H7 (cell line): Measurements from ENCODE around the gene STAT6. TPM values are rescaled to one million over a fixed set of nuclear protein-coding genes. Genes with fewer than 3 reads are reported as not detected.
A peak's percentile ranks its signal among the peaks of the same experiment; 100 is the strongest.

Experiments used
- DNase-seq: peaks from one replicate; pipeline ENCODE4 v3.0.0; 2012
- H3K27me3 ChIP-seq: 2 replicates; pipeline ENCODE4 v1.6.0; 2011; ENCODE audit warnings: mild to moderate bottlenecking, low read length; ENCODE audit not compliant: control insufficient read depth, insufficient read depth
- H3K36me3 ChIP-seq: replicated peaks from 2 replicates; pipeline ENCODE4 v1.5.1; 2011; ENCODE audit warnings: low read length; ENCODE audit not compliant: control insufficient read depth, insufficient read depth
- H3K4me3 ChIP-seq: 2 replicates; pipeline ENCODE4 v1.5.1; 2011; ENCODE audit warnings: low read depth, mild to moderate bottlenecking, control low read depth, low read length, moderate library complexity; ENCODE audit not compliant: insufficient read depth
- total RNA-seq: library from RNA; depleted of rRNA; stranded (reverse); fragments of >200 nt; shearing (Covaris generic); gene quantifications from 2 replicates; pipeline ENCODE4 v1.2.3, GENCODE V29; 2014

The STAT6 gene
- total RNA-seq, 1 experiment from 2014 or later: 51.5 TPM

GRCh38 chr12:57151741-57152630 lies 40.8 kb upstream of the STAT6 start:
- Histone ChIP-seq H3K36me3 (peaks cover 38% of the 10 kb centered on the region), H3K4me3 (no peak overlapping the region), H3K27me3 (no peaks in the 10 kb centered on the region)
- peak; percentile 76 for DNase-seq

- Histone ChIP-seq H3K36me3 (peaks cover 35% of the 10 kb centered on the region), H3K27me3 (no peaks in the 10 kb centered on the region), H3K4me3 (no peak overlapping the region)
- no peak for DNase-seq
Measured at GRCh38 chr12:57150400-57151000, 39.3 kb upstream of the STAT6 start.

GRCh38 chr12:57149245-57149900 lies 38.2 kb upstream of the STAT6 start:
- H3K4me3 ChIP-seq: no peak overlapping the region
- H3K36me3 ChIP-seq: peaks cover 36% of the 10 kb centered on the region
- no peaks in the 10 kb centered on the region for H3K27me3 ChIP-seq
- no peak for DNase-seq

- DNase-seq: no peak
- Histone ChIP-seq H3K36me3 (peaks cover 31% of the 10 kb centered on the region), H3K4me3 (no peak overlapping the region), H3K27me3 (no peaks in the 10 kb centered on the region)
Measured at GRCh38 chr12:57148469-57149244, 37.5 kb upstream of the STAT6 start.

- H3K27me3 ChIP-seq: no peaks in the 10 kb centered on the region
- H3K4me3 ChIP-seq: no peak within 1 kb of the TSS
- peaks cover 41% of the 10 kb centered on the region for H3K36me3 ChIP-seq
- DNase-seq: no peak
Measured at GRCh38 chr12:57146961-57147944, 36.1 kb upstream of the STAT6 start, which contains the start of gene LRP1-AS. TSS of gene LRP1-AS (minus strand) at chr12:57147619.

- DNase-seq: no peak
- Histone ChIP-seq H3K4me3 (no peak overlapping the region), H3K36me3 (peaks cover 47% of the 10 kb centered on the region), H3K27me3 (no peaks in the 10 kb centered on the region)
Measured at GRCh38 chr12:57146092-57146491, 34.9 kb upstream of the STAT6 start.

- no peak overlapping the region for H3K4me3 ChIP-seq
- peaks cover 47% of the 10 kb centered on the region for H3K36me3 ChIP-seq
- DNase-seq: no peak
- no peaks in the 10 kb centered on the region for H3K27me3 ChIP-seq
Measured at GRCh38 chr12:57145460-57146059, 34.4 kb upstream of the STAT6 start.

- no peaks in the 10 kb centered on the region for H3K27me3 ChIP-seq
- DNase-seq: no peak
- H3K36me3 ChIP-seq: peaks cover 55% of the 10 kb centered on the region
- no peak overlapping the region for H3K4me3 ChIP-seq
Measured at GRCh38 chr12:57143454-57143853, 32.3 kb upstream of the STAT6 start.

- Histone ChIP-seq H3K36me3 (peaks cover 57% of the 10 kb centered on the region), H3K4me3 (no peak overlapping the region), H3K27me3 (no peaks in the 10 kb centered on the region)
- no peak for DNase-seq
Measured at GRCh38 chr12:57142727-57143126, 31.6 kb upstream of the STAT6 start.

GRCh38 chr12:57142121-57142520 lies 31.0 kb upstream of the STAT6 start:
- DNase-seq: no peak
- no peaks in the 10 kb centered on the region for H3K27me3 ChIP-seq
- H3K4me3 ChIP-seq: no peak overlapping the region
- H3K36me3 ChIP-seq: peaks cover 55% of the 10 kb centered on the region

GRCh38 chr12:57141249-57141648 lies 30.1 kb upstream of the STAT6 start:
- DNase-seq: no peak
- no peak overlapping the region for H3K4me3 ChIP-seq
- peaks cover 50% of the 10 kb centered on the region for H3K36me3 ChIP-seq
- H3K27me3 ChIP-seq: no peaks in the 10 kb centered on the region

- DNase-seq: no peak
- Histone ChIP-seq H3K27me3 (no peaks in the 10 kb centered on the region), H3K36me3 (peaks cover 39% of the 10 kb centered on the region), H3K4me3 (no peak overlapping the region)
Measured at GRCh38 chr12:57139796-57140649, 28.9 kb upstream of the STAT6 start.
